ENCODE results near the gene SULT1E1. TPM values are rescaled to one million over a fixed set of nuclear protein-coding genes. Genes with fewer than 3 reads are reported as not detected.
A peak's percentile ranks its signal among the peaks of the same experiment; 100 is the strongest.

The SULT1E1 gene, protein sequence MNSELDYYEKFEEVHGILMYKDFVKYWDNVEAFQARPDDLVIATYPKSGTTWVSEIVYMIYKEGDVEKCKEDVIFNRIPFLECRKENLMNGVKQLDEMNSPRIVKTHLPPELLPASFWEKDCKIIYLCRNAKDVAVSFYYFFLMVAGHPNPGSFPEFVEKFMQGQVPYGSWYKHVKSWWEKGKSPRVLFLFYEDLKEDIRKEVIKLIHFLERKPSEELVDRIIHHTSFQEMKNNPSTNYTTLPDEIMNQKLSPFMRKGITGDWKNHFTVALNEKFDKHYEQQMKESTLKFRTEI
- not detected in 2 replicates for total RNA-seq (2013; cell fraction: nucleolus; rRNA removed)
- not detected in 2 replicates for total RNA-seq (2014; rRNA removed)
- total RNA-seq (2014; rRNA removed; fragmentation: Illumina TruSeq; extraction: Trizol): not detected in 2 replicates
- total RNA-seq (2021): not detected in 2 replicates
- polyA plus RNA-seq (2011; ENCODE audit: low read depth): not detected
- not detected in 2 replicates for polyA plus RNA-seq (2011; rRNA removed)
- polyA plus RNA-seq (2011; cell fraction: cytosol; rRNA removed): not detected in 2 replicates
- not detected in 2 replicates for polyA plus RNA-seq (2011; cell fraction: nucleus; rRNA removed)
- polyA plus RNA-seq (2012): not detected in 2 replicates
- polyA plus RNA-seq (2014; fragmentation: Illumina TruSeq; extraction: Trizol): not detected in 2 replicates
- polyA plus RNA-seq (2014; fragmentation: Nextera tagmentation; extraction: Ambion mirVana): not detected
- not detected in 2 replicates for polyA plus RNA-seq (2014; rRNA removed)
- not detected for polyA plus RNA-seq (2016; fragmentation: Nextera tagmentation; extraction: Ambion mirVana)
- not detected in 2 replicates for polyA minus RNA-seq (2011; rRNA and poly(A)+ RNA removed)
- polyA minus RNA-seq (2011; cell fraction: cytosol; rRNA and poly(A)+ RNA removed): not detected in 2 replicates
- polyA minus RNA-seq (2011; cell fraction: nucleus; rRNA and poly(A)+ RNA removed): not detected in 2 replicates
- Bru-seq, nascent RNA: not detected
- not detected for BruChase-seq, experiment 1, labeled RNA remaining after a 6-hour chase
- percentile 6 among the genes with signal in this experiment for BruChase-seq, experiment 2, labeled RNA remaining after a 2-hour chase
- long read RNA-seq, experiment 1: 0 reads
- long read RNA-seq, experiment 2: 0 reads

- no peak within 1 kb of the TSS for H3K9ac ChIP-seq (ENCODE audit: control insufficient read depth, insufficient read depth, low read length)
- ChIA-PET POLR2A (no interaction called here), SMC1A (ENCODE audit: uncharacterized antibody, unreplicated experiment) (interaction anchor here (0.6 to 1.6 kb wide), 4 partner anchors 8 to 154 kb away, joined by 3 to 5 read pairs (median 3); no protein-coding TSS in a partner anchor), CTCF (interaction anchor here (1.4 kb wide), 1 partner anchor 9 kb away, joined by 4 read pairs; no protein-coding TSS in a partner anchor), RAD21 (ENCODE audit: unreplicated experiment) (no interaction called here)
- H3K4me1 ChIP-seq (ENCODE audit: control insufficient read depth, insufficient read depth, low read length): no peaks in the 10 kb centered on the region
- FAIRE-seq (no peak), ATAC-seq (no peak), DNase-seq (ENCODE audit: low read depth, low spot score) (no peak)
- no TSS peak for BruUV-seq (replicated peaks)
- in situ Hi-C loops (cut with MboI) (no loop called here), intact Hi-C loops (cut with micrococcal nuclease; ENCODE audit: unreplicated experiment) (no loop called here)
- no peak within 1 kb of the TSS for H3K4me2 ChIP-seq (ENCODE audit: control insufficient read depth, insufficient read depth)
- 9% methylated on average over 1 of the region's 1 CpG for WGBS (ENCODE audit: insufficient coverage, insufficient replicate concordance, low lambda C conversion rate, missing lambda C conversion rate)
- H3K79me2 ChIP-seq (ENCODE audit: control insufficient read depth, insufficient read depth, low read length): no peaks in the 10 kb centered on the region
- H3K27me3 ChIP-seq (replicated peaks in 1 of 2; ENCODE audit: control insufficient read depth in 2 of 2, insufficient read depth in 2 of 2, low read length in 1 of 2): no peaks in the 10 kb centered on the region
- no peaks in the 10 kb centered on the region for H3K9me3 ChIP-seq (replicated peaks; ENCODE audit: control insufficient read depth, insufficient read depth, low read length)
- H4K20me1 ChIP-seq (ENCODE audit: control insufficient read depth, insufficient read depth): no peaks in the 10 kb centered on the region
- no peak for TF ChIP-seq CBX3 (IDR thresholded peaks at IDR 0.05; ENCODE audit: borderline replicate concordance, low read depth)
- no peak for TF ChIP-seq E2F4 (IDR thresholded peaks at IDR 0.05; ENCODE audit: low read depth, low read length)
- TF ChIP-seq, protein P1, sequence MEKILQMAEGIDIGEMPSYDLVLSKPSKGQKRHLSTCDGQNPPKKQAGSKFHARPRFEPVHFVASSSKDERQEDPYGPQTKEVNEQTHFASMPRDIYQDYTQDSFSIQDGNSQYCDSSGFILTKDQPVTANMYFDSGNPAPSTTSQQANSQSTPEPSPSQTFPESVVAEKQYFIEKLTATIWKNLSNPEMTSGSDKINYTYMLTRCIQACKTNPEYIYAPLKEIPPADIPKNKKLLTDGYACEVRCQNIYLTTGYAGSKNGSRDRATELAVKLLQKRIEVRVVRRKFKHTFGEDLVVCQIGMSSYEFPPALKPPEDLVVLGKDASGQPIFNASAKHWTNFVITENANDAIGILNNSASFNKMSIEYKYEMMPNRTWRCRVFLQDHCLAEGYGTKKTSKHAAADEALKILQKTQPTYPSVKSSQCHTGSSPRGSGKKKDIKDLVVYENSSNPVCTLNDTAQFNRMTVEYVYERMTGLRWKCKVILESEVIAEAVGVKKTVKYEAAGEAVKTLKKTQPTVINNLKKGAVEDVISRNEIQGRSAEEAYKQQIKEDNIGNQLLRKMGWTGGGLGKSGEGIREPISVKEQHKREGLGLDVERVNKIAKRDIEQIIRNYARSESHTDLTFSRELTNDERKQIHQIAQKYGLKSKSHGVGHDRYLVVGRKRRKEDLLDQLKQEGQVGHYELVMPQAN (conservative IDR thresholded peaks at IDR 0.05): no peak
- no peak for TF ChIP-seq ATF3 (IDR thresholded peaks at IDR 0.05; ENCODE audit: borderline replicate concordance, extremely low read depth, low read depth, low read length)
- no peak for TF ChIP-seq RAD51 (IDR thresholded peaks at IDR 0.05)
- no peak for TF ChIP-seq SP1 (IDR thresholded peaks at IDR 0.05; ENCODE audit: low read depth, low read length)
- TF ChIP-seq SMC3 (IDR thresholded peaks at IDR 0.05; ENCODE audit: borderline replicate concordance, low read length): no peak
- no peak for TF ChIP-seq ZNF687 (IDR thresholded peaks at IDR 0.05)
- TF ChIP-seq MTA3 (IDR thresholded peaks at IDR 0.05; ENCODE audit: borderline replicate concordance, low read length): no peak
- TF ChIP-seq HCFC1 (IDR thresholded peaks at IDR 0.05; ENCODE audit: low read length): no peak
- H3K27ac ChIP-seq (ENCODE audit: control insufficient read depth, insufficient read depth): no peak within 1 kb of the TSS
- no peak within 1 kb of the TSS for H3K4me3 ChIP-seq
- no peak within 1 kb of the TSS for H2AFZ ChIP-seq (ENCODE audit: control insufficient read depth, low read depth, low read length)
- no peaks in the 10 kb centered on the region for H3K36me3 ChIP-seq (ENCODE audit: control insufficient read depth in 2 of 2, insufficient read depth in 2 of 2, low read length in 1 of 2)
Observed at GRCh38 chr4:69860052-69860451, at the start of gene SULT1E1. Gene SULT1E1 (minus strand): TSS chr4:69860145. CDS start chr4:69857644, 2,501 bp downstream.

Measured in GM12878 (cell line).